ENCODE results near the gene ATP9B.

Gene ATP9B

GRCh38 chr18:79343567-79344207 lies 274.5 kb downstream of the ATP9B start:
- no peak for TF ChIP-seq CTCF (conservative IDR thresholded peaks at IDR 0.05)
- no peak overlapping the region for H3K27ac ChIP-seq

GRCh38 chr18:79344208-79344581 lies 275.0 kb downstream of the ATP9B start:
- TF ChIP-seq CTCF (conservative IDR thresholded peaks at IDR 0.05): no peak
- no peak overlapping the region for H3K27ac ChIP-seq

GRCh38 chr18:79345366-79345765 lies 276.2 kb downstream of the ATP9B start:
- no peak overlapping the region for H3K27ac ChIP-seq
- TF ChIP-seq CTCF (conservative IDR thresholded peaks at IDR 0.05): no peak

- no peak overlapping the region for H3K27ac ChIP-seq
- no peak for TF ChIP-seq CTCF (conservative IDR thresholded peaks at IDR 0.05)
These were observed 276.8 kb downstream of the ATP9B start for GRCh38 chr18:79345981-79346380.

GRCh38 chr18:79348066-79348465 lies 278.9 kb downstream of the ATP9B start:
- no peak overlapping the region for H3K27ac ChIP-seq
- no peak for TF ChIP-seq CTCF (conservative IDR thresholded peaks at IDR 0.05)

GRCh38 chr18:79352432-79352831 lies 283.2 kb downstream of the ATP9B start:
- TF ChIP-seq CTCF (conservative IDR thresholded peaks at IDR 0.05): no peak
- no peak overlapping the region for H3K27ac ChIP-seq

- H3K27ac ChIP-seq: no peak overlapping the region
- TF ChIP-seq CTCF (conservative IDR thresholded peaks at IDR 0.05): peak; percentile 57
These were observed 284.1 kb downstream of the ATP9B start for GRCh38 chr18:79353267-79353666.
